NT2/D1 (cell line): ENCODE data around the gene AEBP1.

Experiments
- SUZ12 ChIP-seq: IDR thresholded peaks from 2 replicates; pipeline ENCODE4 v1.6.1; 2011; ENCODE audit not compliant: insufficient read length, insufficient read depth; ENCODE audit errors: extremely low read depth
- YY1 ChIP-seq: IDR thresholded peaks from 2 replicates; pipeline ENCODE4 v1.6.1; 2011; ENCODE audit not compliant: insufficient read length, insufficient read depth
- ZNF274 ChIP-seq: IDR thresholded peaks from 2 replicates; pipeline ENCODE4 v1.6.1; 2011; ENCODE audit warnings: mild to moderate bottlenecking, low read depth, low read length

DNA sequence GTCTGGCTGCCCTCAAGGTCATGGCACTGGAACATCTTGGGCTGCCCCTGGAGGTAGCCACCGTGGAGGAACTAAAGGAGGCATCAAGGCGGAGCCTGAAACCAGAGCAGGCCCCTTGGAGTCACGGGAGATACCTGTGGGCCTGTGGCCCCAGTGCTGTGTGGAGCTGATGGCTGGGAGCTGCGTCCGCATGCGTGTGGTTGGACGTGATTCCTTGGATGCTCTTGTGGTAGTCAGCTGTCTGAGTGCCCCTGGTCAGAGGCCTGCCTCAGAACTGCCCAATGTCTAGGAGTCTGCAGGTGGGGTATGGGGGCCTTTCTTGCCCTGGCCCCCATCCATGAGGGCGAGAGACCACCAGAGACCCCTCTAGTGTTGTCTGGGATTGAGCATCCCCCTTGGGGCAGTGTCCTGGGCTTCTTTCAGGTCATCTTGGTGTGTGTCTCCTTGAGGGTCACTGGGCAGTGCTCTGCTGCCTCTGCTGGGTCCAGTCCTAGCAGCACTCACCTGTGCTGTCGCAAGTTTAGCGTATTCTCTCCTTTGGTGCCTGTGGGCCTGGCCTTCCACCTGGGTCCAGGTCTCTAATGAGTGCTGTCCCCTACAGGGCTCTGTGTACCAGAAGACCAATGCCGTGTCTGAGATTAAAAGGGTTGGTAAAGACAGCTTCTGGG lies 46.8 kb upstream of the AEBP1 start:
- no peak for TF ChIP-seq ZNF274
- no peak for TF ChIP-seq YY1
- TF ChIP-seq SUZ12: no peak
